Endothelial cell of umbilical vein (primary cell): ENCODE data around the gene IVD. TPM values are rescaled to one million over a fixed set of nuclear protein-coding genes. Genes with fewer than 3 reads are reported as not detected.

Experiments used
- BruUV-seq: library from RNA; stranded (reverse); fragments of 400-500 nt; replicated peaks from 2 replicates; lab custom pipeline; 2021; lab: Mats Ljungman, UMichigan
- CTCF ChIA-PET: fragments of 300-600, 350-600 bp; sonication (Branson Sonifier 250); formaldehyde crosslinking; loops from one replicate; lab custom pipeline; 2021; ENCODE audit warnings: antibody characterized with exemption, inconsistent platforms; lab: Charles Lee
- POLR2A ChIA-PET: fragments of 300-600, 350-600 bp; sonication (Branson Sonifier 250); formaldehyde crosslinking; loops from one replicate; lab custom pipeline; 2021; ENCODE audit warnings: antibody characterized with exemption, inconsistent platforms; lab: Charles Lee
- DNase-seq: peaks from one replicate; pipeline ENCODE4 v3.0.0-alpha.2; 2011; ENCODE audit warnings: low read depth, low spot score
- FAIRE-seq: peaks from 2 replicates; lab custom pipeline; 2011; peaks lifted over from hg19 to GRCh38; lab: Jason Lieb, UNC
- H2AFZ ChIP-seq: 2 replicates; pipeline ENCODE4 v1.6.0; 2012; ENCODE audit warnings: low read depth, low read length, control low read depth, inconsistent platforms
- H3K27ac ChIP-seq: 2 replicates; pipeline ENCODE4 v1.5.1; 2011; ENCODE audit warnings: low read depth, mild to moderate bottlenecking, control low read depth, low read length, moderate library complexity; ENCODE audit not compliant: insufficient read depth
- H3K27me3 ChIP-seq, 2 experiments: 2 replicates each; pipeline versions ENCODE4 v1.6.0 to v1.6.1; 2011; ENCODE audit warnings: low read length in 2 of 2, mixed read lengths in 1 of 2; ENCODE audit not compliant: control insufficient read depth in 2 of 2, insufficient read depth in 2 of 2
- H3K36me3 ChIP-seq, 2 experiments: 2 replicates in 1 of 2; 3 replicates in 1 of 2; pipeline ENCODE4 v1.5.1; 2011; ENCODE audit warnings: low read length in 2 of 2, mild to moderate bottlenecking in 1 of 2, moderate library complexity in 1 of 2; ENCODE audit not compliant: control insufficient read depth in 2 of 2, insufficient read depth in 2 of 2; ENCODE audit errors: extremely low read depth in 1 of 2
- H3K4me1 ChIP-seq: 3 replicates; pipeline ENCODE4 v1.5.1; 2011; ENCODE audit warnings: mild to moderate bottlenecking, low read length; ENCODE audit not compliant: control insufficient read depth, insufficient read depth; ENCODE audit errors: extremely low read depth
- H3K4me2 ChIP-seq: 2 replicates; pipeline ENCODE4 v1.6.1; 2011; ENCODE audit warnings: low read length, control low read depth, mixed read lengths; ENCODE audit not compliant: insufficient read depth
- H3K4me3 ChIP-seq, 3 experiments: fragments of 200-600 bp in 1 of 3; sonication (generic), shearing (Covaris generic) in 1 of 3; replicated peaks in 1 of 3; 2 replicates each; pipeline ENCODE4 v1.5.1; 2011 to 2016; ENCODE audit warnings: control low read depth in 3 of 3, low read length in 3 of 3, mild to moderate bottlenecking in 2 of 3, inconsistent platforms in 1 of 3, low read depth in 1 of 3, moderate library complexity in 1 of 3; ENCODE audit not compliant: insufficient read depth in 1 of 3
- H3K79me2 ChIP-seq: 2 replicates; pipeline ENCODE4 v1.6.0; 2012; ENCODE audit warnings: low read length, inconsistent platforms; ENCODE audit not compliant: control insufficient read depth, insufficient read depth
- H3K9ac ChIP-seq: replicated peaks from 2 replicates; pipeline ENCODE3; 2011; ENCODE audit warnings: low read length, control low read depth; ENCODE audit not compliant: insufficient read depth; ENCODE audit errors: extremely low read depth
- H3K9me1 ChIP-seq: replicated peaks from 3 replicates; pipeline ENCODE4 v1.6.0; 2011; ENCODE audit warnings: mild to moderate bottlenecking, low read length; ENCODE audit not compliant: control insufficient read depth, insufficient read depth; ENCODE audit errors: extremely low read depth
- H3K9me3 ChIP-seq: replicated peaks from 2 replicates; pipeline ENCODE4 v1.5.1; 2012; ENCODE audit warnings: low read length, inconsistent platforms; ENCODE audit not compliant: control insufficient read depth, insufficient read depth
- H4K20me1 ChIP-seq: replicated peaks from 2 replicates; pipeline ENCODE3; 2011; ENCODE audit warnings: mild to moderate bottlenecking, low read length; ENCODE audit not compliant: control insufficient read depth, insufficient read depth; ENCODE audit errors: extremely low read depth
- EZH2 ChIP-seq: IDR thresholded peaks from 2 replicates; pipeline ENCODE4 v1.6.1; 2012; ENCODE audit warnings: borderline replicate concordance, low read depth, mild to moderate bottlenecking, moderate library complexity, low read length, inconsistent platforms; ENCODE audit not compliant: severe bottlenecking
- GATA2 ChIP-seq: IDR thresholded peaks from 2 replicates; pipeline ENCODE4 v1.7.0; 2011; ENCODE audit warnings: low read depth, mild to moderate bottlenecking, moderate library complexity, mixed read lengths, low read length; ENCODE audit not compliant: insufficient read length, insufficient read depth
- dilution Hi-C: fragments of 300-500 bp; cut with MboI; formaldehyde crosslinking; loops from one replicate; pipeline ENCODE4 v1.15.0; 2019; ENCODE audit warnings: low sequenced_read_pairs; ENCODE audit not compliant: extremely low pct_ligation_motif_present
- intact Hi-C: fragments of 100-400 bp; cut with micrococcal nuclease; formaldehyde crosslinking; loops from one replicate; pipeline ENCODE4 v1.10.0; 2022
- polyA plus RNA-seq, 4 experiments: library from polyadenylated mRNA; depleted of rRNA in 3 of 4; stranded (reverse) in 3 of 4; unstranded in 1 of 4; fragments of >200 nt; gene quantifications; 2 replicates each; pipeline versions ENCODE4 v1.2.1 to v1.2.3, GENCODE V29; 2011 to 2012; ENCODE audit warnings: missing spikeins in 1 of 4
- total RNA-seq: library from RNA; stranded (reverse); gene quantifications from 2 replicates; pipeline ENCODE4 v1.2.3, GENCODE V29; 2021
- TF ChIP-seq, protein P1 (sequence below), 2 donors: IDR thresholded peaks; 1 replicate in 1 of 2; 2 replicates in 1 of 2; pipeline ENCODE4 v1.5.1; 2011; ENCODE audit warnings: low read length in 2 of 2, mild to moderate bottlenecking in 2 of 2, moderate library complexity in 2 of 2, control low read depth in 1 of 2, inconsistent platforms in 1 of 2, low read depth in 1 of 2; ENCODE audit not compliant: insufficient read depth in 1 of 2; ENCODE audit errors: extremely low read depth in 1 of 2
- TF ChIP-seq, protein P2 (sequence below): IDR thresholded peaks from 2 replicates; pipeline ENCODE4 v1.6.1; 2011; ENCODE audit not compliant: insufficient read depth, insufficient read length

IVD gene
- total and polyA plus RNA-seq, 2 donors (not counting 3 experiments of a cell fraction or from before 2014, with no cell fraction given), result 34.1 to 62.5 TPM

DNA sequence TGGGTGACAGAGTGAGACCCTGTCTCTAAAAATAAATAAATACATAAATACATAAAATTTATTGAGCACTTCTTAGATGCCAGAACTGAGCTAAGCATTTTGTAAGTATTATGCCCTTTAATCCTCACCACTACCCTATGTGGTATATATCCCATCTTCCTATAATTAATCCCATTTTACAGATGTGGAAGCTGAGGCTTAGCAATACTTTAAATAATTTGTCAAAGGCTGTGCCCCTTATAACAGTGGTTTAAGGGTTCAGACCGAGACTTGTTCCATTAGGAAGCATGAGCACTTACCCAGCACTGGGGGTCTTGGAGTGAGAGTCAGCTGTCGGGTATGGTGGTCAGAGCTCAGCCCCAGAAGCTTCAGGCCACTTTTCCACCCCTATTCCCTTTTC lies 57.7 kb downstream of the IVD start:
- Histone ChIP-seq H3K9me1 (no peaks in the 10 kb centered on the region), H4K20me1 (no peaks in the 10 kb centered on the region), H3K4me2 (no peak overlapping the region), H3K9me3 (no peaks in the 10 kb centered on the region), H3K9ac (no peak overlapping the region), H2AFZ (no peak overlapping the region), H3K27me3 (no peaks in the 10 kb centered on the region), H3K79me2 (no peaks in the 10 kb centered on the region), H3K27ac (no peak overlapping the region), H3K4me1 (no peaks in the 10 kb centered on the region), H3K4me3 (no peak overlapping the region), H3K36me3 (peaks cover 0 to 33% of the 10 kb centered on the region in 2 experiments)
- intact Hi-C loops, result no loop called here
- dilution Hi-C loops, result no loop called here
- no TSS peak for BruUV-seq
- TF ChIP-seq, protein P1, sequence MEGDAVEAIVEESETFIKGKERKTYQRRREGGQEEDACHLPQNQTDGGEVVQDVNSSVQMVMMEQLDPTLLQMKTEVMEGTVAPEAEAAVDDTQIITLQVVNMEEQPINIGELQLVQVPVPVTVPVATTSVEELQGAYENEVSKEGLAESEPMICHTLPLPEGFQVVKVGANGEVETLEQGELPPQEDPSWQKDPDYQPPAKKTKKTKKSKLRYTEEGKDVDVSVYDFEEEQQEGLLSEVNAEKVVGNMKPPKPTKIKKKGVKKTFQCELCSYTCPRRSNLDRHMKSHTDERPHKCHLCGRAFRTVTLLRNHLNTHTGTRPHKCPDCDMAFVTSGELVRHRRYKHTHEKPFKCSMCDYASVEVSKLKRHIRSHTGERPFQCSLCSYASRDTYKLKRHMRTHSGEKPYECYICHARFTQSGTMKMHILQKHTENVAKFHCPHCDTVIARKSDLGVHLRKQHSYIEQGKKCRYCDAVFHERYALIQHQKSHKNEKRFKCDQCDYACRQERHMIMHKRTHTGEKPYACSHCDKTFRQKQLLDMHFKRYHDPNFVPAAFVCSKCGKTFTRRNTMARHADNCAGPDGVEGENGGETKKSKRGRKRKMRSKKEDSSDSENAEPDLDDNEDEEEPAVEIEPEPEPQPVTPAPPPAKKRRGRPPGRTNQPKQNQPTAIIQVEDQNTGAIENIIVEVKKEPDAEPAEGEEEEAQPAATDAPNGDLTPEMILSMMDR (IDR thresholded peaks at IDR 0.05; ENCODE audit: extremely low read depth in 1 of 2, insufficient read depth in 1 of 2, low read depth in 1 of 2, low read length in 2 of 2), result no peak
- TF ChIP-seq EZH2, result no peak
- no peak for TF ChIP-seq GATA2
- TF ChIP-seq, protein P2, sequence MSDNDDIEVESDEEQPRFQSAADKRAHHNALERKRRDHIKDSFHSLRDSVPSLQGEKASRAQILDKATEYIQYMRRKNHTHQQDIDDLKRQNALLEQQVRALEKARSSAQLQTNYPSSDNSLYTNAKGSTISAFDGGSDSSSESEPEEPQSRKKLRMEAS, result no peak
- ChIA-PET POLR2A (no interaction called here), CTCF (interaction anchor here (1.2 kb wide), 1 partner anchor 9 kb away, joined by 3 read pairs; no protein-coding TSS in a partner anchor)
- DNase-seq, result no peak
- no peak for FAIRE-seq
